SK-N-SH (cell line): ENCODE measurements around the gene OR51S1. TPM values are rescaled to one million over a fixed set of nuclear protein-coding genes. Genes with fewer than 3 reads are reported as not detected.

Source experiments
- CTCF ChIA-PET: fragments of 300-600, 350-600 bp; formaldehyde crosslinking; extraction: SDS; loops from one replicate; lab custom pipeline; 2021; lab: Yijun Ruan, JAX
- POLR2A ChIA-PET: fragments of 350-600 bp; sonication (Branson Sonifier 250); formaldehyde crosslinking; extraction: SDS; loops from one replicate; lab custom pipeline; 2020; ENCODE audit warnings: antibody characterized with exemption, inconsistent platforms; lab: Yijun Ruan, JAX
- DNase-seq: peaks from one replicate; pipeline ENCODE4 v3.0.0; 2012
- H2AFZ ChIP-seq: fragments of 200-600 bp; sonication (generic); 2 replicates; pipeline ENCODE4 v1.8.1; 2016; ENCODE audit warnings: antibody characterized with exemption, mild to moderate bottlenecking, low read depth
- H3F3A ChIP-seq: fragments of 200-600 bp; sonication (generic); replicated peaks from 2 replicates; pipeline ENCODE3; 2016; ENCODE audit warnings: antibody characterized with exemption, mild to moderate bottlenecking; ENCODE audit not compliant: insufficient read depth
- H3K27ac ChIP-seq, 2 experiments: fragments of 200-500 bp in 1 of 2; fragments of 200-600 bp in 1 of 2; sonication (Bioruptor generic) in 1 of 2; sonication (generic), shearing (Covaris generic) in 1 of 2; 2 replicates each; pipeline versions ENCODE4 v1.5.1 to v1.6.1; 2014 to 2016; ENCODE audit warnings: low read depth in 2 of 2, inconsistent platforms in 1 of 2, low read length in 1 of 2, mild to moderate bottlenecking in 1 of 2, mixed read lengths in 1 of 2
- H3K27me3 ChIP-seq: fragments of 200-600 bp; sonication (generic), shearing (Covaris generic); 2 replicates; pipeline ENCODE4 v1.6.1; 2016; ENCODE audit warnings: mixed run types; ENCODE audit not compliant: insufficient read depth
- H3K36me3 ChIP-seq, 2 experiments: fragments of 200-500 bp in 1 of 2; fragments of 200-600 bp in 1 of 2; sonication (Bioruptor generic) in 1 of 2; sonication (generic) in 1 of 2; replicated peaks in 1 of 2; 2 replicates each; pipeline versions ENCODE3 to v1.5.1; 2014 to 2016; ENCODE audit warnings: low read length in 1 of 2, mild to moderate bottlenecking in 1 of 2; ENCODE audit not compliant: insufficient read depth in 2 of 2, control insufficient read depth in 1 of 2
- H3K4me1 ChIP-seq, 2 experiments: fragments of 200-500 bp in 1 of 2; fragments of 200-600 bp in 1 of 2; sonication (Bioruptor generic) in 1 of 2; sonication (generic), shearing (Covaris generic) in 1 of 2; 2 replicates each; pipeline versions ENCODE4 v1.5.1 to v1.6.1; 2014 to 2016; ENCODE audit warnings: low read depth in 1 of 2, low read length in 1 of 2, mixed run types in 1 of 2; ENCODE audit not compliant: insufficient read depth in 2 of 2, control insufficient read depth in 1 of 2
- H3K4me2 ChIP-seq: fragments of 200-600 bp; sonication (generic), shearing (Covaris generic); 2 replicates; pipeline ENCODE4 v1.6.1; 2017; ENCODE audit warnings: mixed run types
- H3K4me3 ChIP-seq, 2 experiments: fragments of 200-500 bp in 1 of 2; fragments of 200-600 bp in 1 of 2; sonication (Bioruptor generic) in 1 of 2; sonication (generic), shearing (Covaris generic) in 1 of 2; 2 replicates each; pipeline versions ENCODE4 v1.5.1 to v1.8.1; 2014 to 2016; ENCODE audit warnings: low read depth in 2 of 2, inconsistent platforms in 1 of 2, low read length in 1 of 2, mild to moderate bottlenecking in 1 of 2, mixed read lengths in 1 of 2, moderate library complexity in 1 of 2
- H3K79me2 ChIP-seq: fragments of 200-600 bp; sonication (generic); 2 replicates; pipeline ENCODE4 v1.8.1; 2017; ENCODE audit warnings: mild to moderate bottlenecking; ENCODE audit not compliant: insufficient read depth
- H3K9ac ChIP-seq: fragments of 200-600 bp; sonication (generic); 2 replicates; pipeline ENCODE4 v1.6.1; 2017; ENCODE audit warnings: mixed run types
- H3K9me2 ChIP-seq: fragments of 200-600 bp; sonication (generic); 2 replicates; pipeline ENCODE4 v1.6.1; 2017; ENCODE audit warnings: mixed run types
- H3K9me3 ChIP-seq: fragments of 200-600 bp; sonication (generic); 2 replicates; pipeline ENCODE4 v1.6.1; 2017; ENCODE audit warnings: mixed run types, mild to moderate bottlenecking, moderate library complexity
- H4K20me1 ChIP-seq: fragments of 200-600 bp; sonication (generic); 2 replicates; pipeline ENCODE4 v1.6.1; 2017; ENCODE audit warnings: mild to moderate bottlenecking, mixed run types; ENCODE audit not compliant: insufficient read depth
- CTCF ChIP-seq: fragments of 200-600 bp; sonication (generic); IDR thresholded peaks from 2 replicates; pipeline ENCODE4 v1.6.1; 2017; ENCODE audit warnings: antibody characterized with exemption, mild to moderate bottlenecking, moderate library complexity
- EP300 ChIP-seq, 2 experiments: IDR thresholded peaks; 2 replicates each; pipeline versions ENCODE4 v1.4.0 to v1.6.1; 2012; ENCODE audit warnings: borderline replicate concordance in 1 of 2, low read depth in 1 of 2, low read length in 1 of 2
- EZH2phosphoT487 ChIP-seq: fragments of 200-600 bp; sonication (generic); IDR thresholded peaks from 2 replicates; pipeline ENCODE4 v1.6.1; 2017; ENCODE audit warnings: low read depth, mixed run types, mild to moderate bottlenecking, antibody characterized with exemption, moderate library complexity, borderline replicate concordance
- FOSL2 ChIP-seq: IDR thresholded peaks from 2 replicates; pipeline ENCODE4 v1.4.0; 2012; ENCODE audit warnings: low read depth, mild to moderate bottlenecking, moderate library complexity, borderline replicate concordance
- FOXJ3 ChIP-seq: sonication (generic); formaldehyde crosslinking; IDR thresholded peaks from 2 replicates; pipeline ENCODE4 v1.5.1; 2020; ENCODE audit warnings: mild to moderate bottlenecking, missing genetic modification reagents
- GABPA ChIP-seq: IDR thresholded peaks from 2 replicates; pipeline ENCODE4 v1.4.0; 2012; ENCODE audit warnings: low read depth, mild to moderate bottlenecking
- IRF3 ChIP-seq: fragments of 150-350 bp; IDR thresholded peaks from 2 replicates; pipeline ENCODE4 v1.6.1; 2016; ENCODE audit warnings: mild to moderate bottlenecking, low read depth, low read length
- JUND ChIP-seq: IDR thresholded peaks from 2 replicates; pipeline ENCODE4 v1.4.0; 2012
- MAX ChIP-seq: IDR thresholded peaks from 2 replicates; pipeline ENCODE4 v1.4.0; 2012; ENCODE audit warnings: low read depth
- MXI1 ChIP-seq: IDR thresholded peaks from 2 replicates; pipeline ENCODE4 v1.6.1; 2012; ENCODE audit warnings: mild to moderate bottlenecking, low read depth, low read length, improper control_type of control experiment
- NFIC ChIP-seq: IDR thresholded peaks from 2 replicates; pipeline ENCODE4 v1.4.0; 2012; ENCODE audit warnings: borderline replicate concordance
- PBX3 ChIP-seq: IDR thresholded peaks from 2 replicates; pipeline ENCODE4; 2012
- RCOR1 ChIP-seq: fragments of 150-350 bp; IDR thresholded peaks from 2 replicates; pipeline ENCODE4 v1.6.1; 2017; ENCODE audit warnings: antibody characterized with exemption, low read length
- REST ChIP-seq: IDR thresholded peaks from 2 replicates; pipeline ENCODE4 v1.6.1; 2012; ENCODE audit warnings: mild to moderate bottlenecking, low read depth, low read length, moderate library complexity
- SIN3A ChIP-seq: IDR thresholded peaks from 2 replicates; pipeline ENCODE4 v1.6.1; 2012; ENCODE audit warnings: low read depth, mild to moderate bottlenecking, low read length, moderate library complexity, borderline replicate concordance
- TAF1 ChIP-seq: IDR thresholded peaks from 2 replicates; pipeline ENCODE4 v1.6.1; 2012; ENCODE audit warnings: low read depth, mild to moderate bottlenecking, low read length, moderate library complexity, borderline replicate concordance
- TEAD4 ChIP-seq: IDR thresholded peaks from 2 replicates; pipeline ENCODE4 v1.4.0; 2012; ENCODE audit warnings: mild to moderate bottlenecking, borderline replicate concordance; ENCODE audit not compliant: insufficient read depth
- USF2 ChIP-seq: fragments of 150-350 bp; IDR thresholded peaks from 2 replicates; pipeline ENCODE4 v1.6.1; 2017; ENCODE audit warnings: antibody characterized with exemption, low read length, low read depth, borderline replicate concordance
- WGBS: methylation state at CpG from one replicate; pipeline ENCODE4 v1.1.6; 2017; ENCODE audit warnings: low lambda C conversion rate; 5-methylcytosine and 5-hydroxymethylcytosine counted together
- polyA plus RNA-seq, 3 experiments: library from polyadenylated mRNA; depleted of rRNA; stranded (reverse); fragments of >200 nt; gene quantifications; 2 replicates each; pipeline ENCODE4 v1.2.3, GENCODE V29; 2012

OR51S1 gene
- not detected in 2 replicates for polyA plus RNA-seq (2012; rRNA removed)
- polyA plus RNA-seq (2012; cell fraction: cytosol; rRNA removed) = not detected in 2 replicates
- polyA plus RNA-seq (2012; cell fraction: nucleus; rRNA removed) = not detected in 2 replicates

- ChIA-PET CTCF (no interaction called here), POLR2A (no interaction called here)
- no peak within 1 kb of the TSS for H3K4me2 ChIP-seq
- no peak within 1 kb of the TSS for H3K27ac ChIP-seq
- H3F3A ChIP-seq = no peaks in the 10 kb centered on the region
- H3K4me3 ChIP-seq = no peak within 1 kb of the TSS
- H3K9me2 ChIP-seq = no peaks in the 10 kb centered on the region
- no peaks in the 10 kb centered on the region for H3K27me3 ChIP-seq
- no peaks in the 10 kb centered on the region for H3K79me2 ChIP-seq
- H3K9ac ChIP-seq = no peak within 1 kb of the TSS
- H4K20me1 ChIP-seq = no peaks in the 10 kb centered on the region
- TF ChIP-seq REST (no peak), FOXJ3 (CRISPR knock-in tag) (no peak), EZH2phosphoT487 (no peak), JUND (no peak), MXI1 (no peak), USF2 (no peak), EP300 (IDR thresholded peaks at IDR 0.05; ENCODE audit: borderline replicate concordance in 1 of 2, low read depth in 1 of 2, low read length in 1 of 2) (no peak), PBX3 (no peak), RCOR1 (no peak), GABPA (no peak), NFIC (no peak), FOSL2 (no peak), TEAD4 (no peak), TAF1 (no peak), CTCF (no peak), IRF3 (no peak), MAX (no peak), SIN3A (no peak)
- no peaks in the 10 kb centered on the region for H3K4me1 ChIP-seq
- 1% methylated on average over 9 of the region's 9 CpGs for WGBS
- no peak for DNase-seq
- H2AFZ ChIP-seq = no peak within 1 kb of the TSS
- H3K9me3 ChIP-seq = no peaks in the 10 kb centered on the region
- H3K36me3 ChIP-seq = no peaks in the 10 kb centered on the region
These were observed at the start of gene OR51S1 for GRCh38 chr11:4848908-4849532. Gene OR51S1, minus strand, starts transcription at chr11:4849208. Its CDS starts 0 bp downstream, at chr11:4849208.
